ENCODE results near the gene RYR2.

Gene RYR2

DNA sequence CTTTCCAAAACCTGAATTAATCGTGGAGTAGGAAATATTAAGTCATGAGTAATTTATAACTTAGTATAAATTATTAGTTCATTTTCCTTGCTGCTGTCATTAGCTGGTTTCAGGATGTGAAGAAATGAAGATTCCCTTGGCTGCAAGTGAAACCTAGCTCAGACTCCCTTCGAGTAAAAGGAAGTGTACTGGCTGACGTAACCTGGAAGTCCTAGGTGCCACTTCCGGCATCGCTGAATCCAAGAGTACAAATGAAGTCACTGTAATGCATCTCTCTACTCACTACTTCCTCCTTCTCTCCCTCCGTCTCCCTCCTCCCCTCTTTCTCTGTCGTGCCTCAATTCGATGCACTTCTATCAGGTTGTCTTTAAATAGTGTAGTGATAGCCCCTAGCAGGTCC lies 820.0 kb downstream of the RYR2 start:
- no peak for DNase-seq (ENCODE audit: low read depth)

DNA sequence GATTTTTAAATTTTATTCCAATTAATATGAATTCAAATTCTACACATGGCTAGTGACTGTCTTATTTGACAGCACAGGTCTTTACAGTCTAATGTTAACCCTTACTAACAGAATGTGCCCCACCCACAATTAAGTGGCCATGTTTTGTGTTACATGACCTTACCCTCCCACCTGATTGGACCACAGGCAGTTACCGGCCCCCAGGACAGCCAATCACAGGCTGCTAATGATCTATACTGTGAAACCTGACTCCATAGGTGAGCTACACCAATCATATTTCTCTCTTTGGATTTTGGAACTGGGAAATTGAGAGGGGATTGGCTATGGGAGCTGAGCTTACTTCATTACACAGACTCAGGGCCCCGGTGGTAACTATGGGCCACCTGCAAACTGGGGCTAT lies 821.2 kb downstream of the RYR2 start:
- DNase-seq (ENCODE audit: low read depth), result no peak

DNA sequence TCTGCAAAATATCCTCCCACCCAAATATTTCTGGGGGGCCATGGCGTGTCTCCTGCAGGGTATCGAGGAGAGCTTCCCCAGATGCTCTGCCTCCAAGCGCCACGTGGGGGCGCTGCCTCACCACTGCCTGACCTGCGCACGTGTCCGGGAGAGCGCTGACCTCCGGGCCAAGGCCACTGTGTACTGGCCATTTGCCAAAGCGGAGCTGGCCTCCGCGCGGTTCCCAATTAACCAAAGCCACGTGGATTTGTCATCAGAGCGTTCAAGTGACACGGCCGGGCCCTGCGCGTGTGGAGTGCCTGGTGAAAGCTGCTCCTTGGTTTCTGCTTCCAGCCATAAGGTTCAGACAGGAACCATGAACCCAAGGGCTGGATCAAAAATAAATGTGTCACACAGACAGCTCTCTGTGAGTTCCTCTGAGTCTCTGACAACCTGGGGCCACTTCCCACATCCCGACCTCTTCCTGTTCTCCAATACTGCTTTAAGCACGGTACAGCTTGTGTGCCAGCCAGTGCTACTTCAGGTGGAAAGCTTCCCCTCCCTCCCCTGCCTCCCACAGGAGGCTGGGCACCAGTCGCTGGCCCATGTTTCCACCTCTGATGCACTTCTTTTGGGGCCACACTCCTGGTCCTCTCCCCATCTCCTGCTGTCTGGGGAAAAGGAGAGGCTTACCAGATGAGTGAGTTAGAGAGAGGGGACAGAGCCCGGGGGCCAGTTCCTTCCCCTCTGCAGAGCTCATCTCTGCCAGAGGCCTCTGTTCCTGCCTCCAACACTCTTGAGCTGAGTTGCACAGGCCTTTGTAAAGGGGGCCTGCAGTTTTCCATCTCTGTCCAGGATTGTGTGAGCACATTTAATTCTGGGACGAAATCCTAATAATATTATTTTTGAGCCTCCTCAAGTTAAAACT lies 822.6 kb downstream of the RYR2 start:
- peak; percentile 58 for DNase-seq (ENCODE audit: low read depth)

DNA sequence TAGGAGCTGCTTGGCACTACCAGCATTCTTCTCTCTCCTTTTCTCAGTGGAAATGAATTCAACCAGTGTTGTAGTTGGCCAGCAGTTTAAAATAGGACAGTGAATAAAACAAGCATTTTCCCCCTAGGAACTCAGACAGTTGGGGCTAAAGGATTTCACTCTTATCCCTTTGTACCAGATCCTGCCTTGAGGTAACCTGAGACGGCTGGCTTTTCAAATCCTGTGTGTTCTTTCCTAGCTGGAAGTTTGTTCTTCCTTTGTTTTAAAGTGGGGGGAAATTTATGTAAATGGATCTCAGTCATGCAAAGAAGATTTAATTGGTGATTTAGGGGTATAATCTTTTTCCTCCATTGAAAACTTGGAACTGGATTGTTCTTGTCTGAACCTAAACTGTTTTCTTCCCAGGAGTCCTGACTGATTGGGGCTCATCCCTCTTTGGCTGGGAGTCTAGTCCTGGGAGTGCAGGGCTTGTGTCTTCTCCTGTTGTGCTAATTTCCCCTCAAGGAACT lies 825.5 kb downstream of the RYR2 start:
- no peak for DNase-seq (ENCODE audit: low read depth)

DNA sequence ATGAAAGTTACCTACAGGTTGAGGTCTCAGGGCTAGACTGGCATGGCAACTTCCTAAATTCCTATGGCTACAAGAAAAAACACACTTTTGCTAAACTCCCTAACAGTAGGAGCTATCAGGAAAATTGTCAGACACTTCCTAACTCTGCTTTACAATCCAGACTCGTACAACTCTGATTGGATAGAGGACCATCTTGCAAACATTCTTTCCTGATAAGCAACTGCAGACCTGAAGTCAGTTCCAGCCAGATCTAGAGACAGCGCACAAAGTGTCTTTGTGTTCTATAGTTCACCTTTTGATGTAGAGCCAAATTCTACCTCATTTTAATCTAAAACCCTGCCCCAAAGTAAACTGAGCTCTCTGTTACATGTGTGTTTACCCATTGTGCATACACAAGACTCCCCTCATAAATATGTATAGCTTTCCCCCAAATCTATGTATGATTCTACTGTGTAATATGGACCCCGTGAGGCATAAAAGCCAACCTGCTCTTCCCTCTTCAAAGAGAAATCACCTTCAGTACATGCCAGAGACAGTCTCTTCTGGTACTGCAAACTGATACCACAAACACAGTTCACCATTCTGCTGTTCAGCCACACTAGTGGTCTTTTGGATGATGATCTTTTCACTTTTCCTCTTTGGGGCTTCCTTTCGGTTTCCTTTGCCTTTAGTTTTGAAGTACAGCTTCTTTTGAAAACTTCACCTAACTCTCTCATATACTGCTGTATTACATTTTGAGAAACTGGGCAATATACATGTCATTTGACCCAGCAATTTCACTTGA lies 827.0 kb downstream of the RYR2 start:
- DNase-seq (ENCODE audit: low read depth), result no peak

DNA sequence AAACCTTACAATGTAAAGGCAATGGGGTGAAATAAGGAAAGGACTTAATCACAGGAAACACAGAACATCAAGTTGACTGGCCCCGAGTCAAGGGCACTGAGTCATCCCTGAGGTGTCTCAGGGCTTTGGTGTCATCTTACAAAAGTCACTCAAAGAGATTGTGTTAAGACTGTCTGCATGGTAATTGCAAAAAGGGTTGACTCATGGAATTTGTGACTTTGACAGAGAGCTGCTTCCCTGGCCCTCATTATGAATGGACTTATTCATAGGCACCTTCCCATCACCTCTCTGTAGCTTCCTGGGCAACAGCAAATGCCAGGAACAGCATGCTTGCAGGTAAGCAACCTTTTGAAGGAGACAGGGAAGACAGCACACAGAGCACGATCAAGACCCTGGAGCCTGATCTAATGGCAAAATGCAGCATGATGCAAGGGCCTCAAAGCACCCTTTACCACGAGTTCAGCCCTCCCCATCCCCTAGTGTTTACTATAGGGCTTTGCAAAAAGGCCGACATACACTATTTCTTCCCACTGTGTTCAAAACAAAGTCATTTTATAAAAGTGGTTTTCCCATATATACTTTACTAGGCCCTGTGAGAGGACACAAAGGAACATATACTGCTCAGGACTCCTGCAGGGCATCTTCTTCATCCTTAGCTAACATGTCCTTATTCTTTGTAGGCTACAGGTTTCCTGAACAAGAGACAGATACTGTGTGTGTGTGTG lies 831.7 kb downstream of the RYR2 start:
- peak; percentile 92 for DNase-seq (ENCODE audit: low read depth)

DNA sequence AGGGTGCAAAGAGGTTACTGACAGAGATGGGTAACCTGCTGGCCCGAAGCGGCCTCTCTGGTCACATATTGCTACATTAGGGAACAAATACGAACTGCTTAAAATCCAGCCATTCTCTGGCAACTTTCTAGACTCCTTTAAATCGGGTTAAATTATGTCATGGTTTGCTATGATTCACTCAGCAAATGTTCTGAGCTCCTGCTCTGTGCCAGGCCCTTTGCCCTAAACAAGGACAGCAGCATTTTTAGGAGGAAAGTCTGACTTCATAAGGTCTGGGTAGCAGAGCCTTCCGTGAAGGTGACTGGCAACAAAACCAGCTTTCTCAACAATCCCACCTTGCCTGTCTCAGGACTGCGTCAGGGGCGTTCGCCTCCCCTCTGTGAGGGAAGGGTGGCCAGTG lies 833.3 kb downstream of the RYR2 start:
- peak; percentile 49 for DNase-seq (ENCODE audit: low read depth)

DNA sequence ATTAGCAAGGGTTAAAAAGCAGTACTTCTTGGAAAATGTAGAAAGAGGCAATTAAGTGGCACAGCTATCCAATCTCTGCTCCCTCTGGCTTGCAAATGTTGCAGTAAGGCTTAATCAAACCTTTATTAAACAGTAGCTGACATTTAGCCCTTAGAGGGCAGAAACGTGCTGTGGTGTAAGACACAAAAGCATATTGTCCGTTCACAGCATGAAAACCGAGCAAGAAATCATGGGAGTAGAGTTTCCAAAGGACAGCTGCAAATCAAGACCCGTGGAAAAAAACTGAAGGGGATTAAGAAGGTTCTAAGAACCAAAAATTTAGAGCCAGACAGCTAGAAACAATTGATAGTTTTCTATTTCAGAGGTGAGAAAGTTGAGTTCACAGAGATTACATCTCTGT lies 835.6 kb downstream of the RYR2 start:
- no peak for DNase-seq (ENCODE audit: low read depth)

DNA sequence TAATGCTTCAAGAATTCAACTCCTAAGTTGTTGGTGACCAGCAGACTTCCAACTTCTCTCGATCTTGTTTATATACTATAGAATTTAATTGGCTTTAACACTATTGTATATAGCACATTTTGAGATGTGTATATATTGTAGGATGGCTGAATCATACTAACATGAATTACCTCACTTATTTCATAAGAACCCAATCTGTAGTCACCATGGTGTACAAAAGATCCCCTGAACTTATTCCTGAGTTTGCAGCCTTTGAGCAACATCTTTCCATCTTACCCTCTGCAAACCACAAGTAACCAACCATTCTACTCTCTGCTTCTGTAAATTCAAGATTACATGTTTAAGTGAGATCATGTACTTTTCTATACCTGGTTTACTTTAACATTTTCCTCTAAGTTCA lies 836.4 kb downstream of the RYR2 start:
- DNase-seq (ENCODE audit: low read depth), result peak; percentile 26

DNA sequence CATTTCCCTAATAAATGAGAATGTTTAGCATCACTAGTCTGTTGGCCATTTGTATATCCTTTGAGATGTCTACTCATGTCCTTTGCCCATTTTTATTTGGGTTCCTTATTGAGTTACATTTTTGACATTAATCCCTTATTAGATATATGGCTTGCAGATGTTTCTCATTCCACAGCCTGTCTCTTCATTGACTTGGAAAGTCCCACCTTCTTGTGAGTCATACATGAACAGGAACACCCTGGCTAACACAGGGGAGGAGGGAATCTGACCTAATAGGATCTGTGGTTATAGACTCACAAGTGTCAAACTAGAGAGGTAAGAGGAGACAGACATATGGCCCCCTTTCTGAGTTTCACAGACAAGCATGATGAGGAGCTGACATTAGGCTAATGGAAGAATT lies 837.2 kb downstream of the RYR2 start:
- DNase-seq (ENCODE audit: low read depth), result peak; percentile 88
